ENCODE results near the gene ERN2. TPM values are rescaled to one million over a fixed set of nuclear protein-coding genes. Genes with fewer than 3 reads are reported as not detected.

The ERN2 gene
- total and polyA plus RNA-seq, 2 of the 13 experiments (the other 11 are each of a cell fraction or from before 2014, with no cell fraction given), result 2.2 to 3.5 TPM

DNA sequence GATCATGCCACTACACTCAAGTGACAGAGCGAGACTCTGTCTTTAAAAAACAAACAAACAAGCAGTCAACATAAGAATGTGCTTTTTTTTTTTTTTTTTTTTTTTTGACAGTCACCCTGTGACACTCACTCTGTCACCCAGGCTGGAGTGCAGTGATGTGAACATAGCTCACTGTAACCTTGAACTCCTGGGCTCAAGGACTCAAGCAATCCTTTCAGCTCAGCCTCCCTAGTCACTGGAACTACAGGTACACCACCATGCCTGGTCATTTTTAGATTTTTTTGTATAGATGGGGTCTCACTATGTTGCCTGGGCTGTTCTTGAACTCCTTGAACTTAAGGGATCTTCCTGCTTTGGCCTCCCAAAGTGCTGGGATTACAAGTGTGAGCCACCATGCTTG is 26.5 kb upstream of the ERN2 start (continued):
- TF ChIP-seq, protein P1, sequence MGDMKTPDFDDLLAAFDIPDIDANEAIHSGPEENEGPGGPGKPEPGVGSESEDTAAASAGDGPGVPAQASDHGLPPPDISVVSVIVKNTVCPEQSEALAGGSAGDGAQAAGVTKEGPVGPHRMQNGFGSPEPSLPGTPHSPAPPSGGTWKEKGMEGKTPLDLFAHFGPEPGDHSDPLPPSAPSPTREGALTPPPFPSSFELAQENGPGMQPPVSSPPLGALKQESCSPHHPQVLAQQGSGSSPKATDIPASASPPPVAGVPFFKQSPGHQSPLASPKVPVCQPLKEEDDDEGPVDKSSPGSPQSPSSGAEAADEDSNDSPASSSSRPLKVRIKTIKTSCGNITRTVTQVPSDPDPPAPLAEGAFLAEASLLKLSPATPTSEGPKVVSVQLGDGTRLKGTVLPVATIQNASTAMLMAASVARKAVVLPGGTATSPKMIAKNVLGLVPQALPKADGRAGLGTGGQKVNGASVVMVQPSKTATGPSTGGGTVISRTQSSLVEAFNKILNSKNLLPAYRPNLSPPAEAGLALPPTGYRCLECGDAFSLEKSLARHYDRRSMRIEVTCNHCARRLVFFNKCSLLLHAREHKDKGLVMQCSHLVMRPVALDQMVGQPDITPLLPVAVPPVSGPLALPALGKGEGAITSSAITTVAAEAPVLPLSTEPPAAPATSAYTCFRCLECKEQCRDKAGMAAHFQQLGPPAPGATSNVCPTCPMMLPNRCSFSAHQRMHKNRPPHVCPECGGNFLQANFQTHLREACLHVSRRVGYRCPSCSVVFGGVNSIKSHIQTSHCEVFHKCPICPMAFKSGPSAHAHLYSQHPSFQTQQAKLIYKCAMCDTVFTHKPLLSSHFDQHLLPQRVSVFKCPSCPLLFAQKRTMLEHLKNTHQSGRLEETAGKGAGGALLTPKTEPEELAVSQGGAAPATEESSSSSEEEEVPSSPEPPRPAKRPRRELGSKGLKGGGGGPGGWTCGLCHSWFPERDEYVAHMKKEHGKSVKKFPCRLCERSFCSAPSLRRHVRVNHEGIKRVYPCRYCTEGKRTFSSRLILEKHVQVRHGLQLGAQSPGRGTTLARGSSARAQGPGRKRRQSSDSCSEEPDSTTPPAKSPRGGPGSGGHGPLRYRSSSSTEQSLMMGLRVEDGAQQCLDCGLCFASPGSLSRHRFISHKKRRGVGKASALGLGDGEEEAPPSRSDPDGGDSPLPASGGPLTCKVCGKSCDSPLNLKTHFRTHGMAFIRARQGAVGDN (CRISPR knock-in tag; IDR thresholded peaks at IDR 0.05), result no peak
- TF ChIP-seq ZBTB21 (CRISPR knock-in tag; IDR thresholded peaks at IDR 0.05) (no peak), MEIS1 (CRISPR knock-in tag; IDR thresholded peaks at IDR 0.05; ENCODE audit: borderline replicate concordance) (0 out of 2 replicates have a peak, but pooled peaks have one; percentile 43), ZNF274 (CRISPR knock-in tag; IDR thresholded peaks at IDR 0.05) (no peak), ZMYM4 (CRISPR knock-in tag; IDR thresholded peaks at IDR 0.05) (peak; percentile 49; the same call in 1 of the 2 replicates), ZNF563 (CRISPR knock-in tag; IDR thresholded peaks at IDR 0.05) (no peak), ZNF24 (IDR thresholded peaks at IDR 0.05) (no peak), ZNF816 (CRISPR knock-in tag; IDR thresholded peaks at IDR 0.05; ENCODE audit: borderline replicate concordance) (no peak), NBN (conservative IDR thresholded peaks at IDR 0.05) (no peak), ZNF749 (CRISPR knock-in tag; IDR thresholded peaks at IDR 0.05; ENCODE audit: borderline replicate concordance) (no peak), ISX (CRISPR knock-in tag; conservative IDR thresholded peaks at IDR 0.05) (no peak), KLF9 (CRISPR knock-in tag; IDR thresholded peaks at IDR 0.05; ENCODE audit: low read depth) (no peak), CENPT (CRISPR knock-in tag; IDR thresholded peaks at IDR 0.05; ENCODE audit: low read depth) (no peak)
- TF ChIP-seq, protein P2, sequence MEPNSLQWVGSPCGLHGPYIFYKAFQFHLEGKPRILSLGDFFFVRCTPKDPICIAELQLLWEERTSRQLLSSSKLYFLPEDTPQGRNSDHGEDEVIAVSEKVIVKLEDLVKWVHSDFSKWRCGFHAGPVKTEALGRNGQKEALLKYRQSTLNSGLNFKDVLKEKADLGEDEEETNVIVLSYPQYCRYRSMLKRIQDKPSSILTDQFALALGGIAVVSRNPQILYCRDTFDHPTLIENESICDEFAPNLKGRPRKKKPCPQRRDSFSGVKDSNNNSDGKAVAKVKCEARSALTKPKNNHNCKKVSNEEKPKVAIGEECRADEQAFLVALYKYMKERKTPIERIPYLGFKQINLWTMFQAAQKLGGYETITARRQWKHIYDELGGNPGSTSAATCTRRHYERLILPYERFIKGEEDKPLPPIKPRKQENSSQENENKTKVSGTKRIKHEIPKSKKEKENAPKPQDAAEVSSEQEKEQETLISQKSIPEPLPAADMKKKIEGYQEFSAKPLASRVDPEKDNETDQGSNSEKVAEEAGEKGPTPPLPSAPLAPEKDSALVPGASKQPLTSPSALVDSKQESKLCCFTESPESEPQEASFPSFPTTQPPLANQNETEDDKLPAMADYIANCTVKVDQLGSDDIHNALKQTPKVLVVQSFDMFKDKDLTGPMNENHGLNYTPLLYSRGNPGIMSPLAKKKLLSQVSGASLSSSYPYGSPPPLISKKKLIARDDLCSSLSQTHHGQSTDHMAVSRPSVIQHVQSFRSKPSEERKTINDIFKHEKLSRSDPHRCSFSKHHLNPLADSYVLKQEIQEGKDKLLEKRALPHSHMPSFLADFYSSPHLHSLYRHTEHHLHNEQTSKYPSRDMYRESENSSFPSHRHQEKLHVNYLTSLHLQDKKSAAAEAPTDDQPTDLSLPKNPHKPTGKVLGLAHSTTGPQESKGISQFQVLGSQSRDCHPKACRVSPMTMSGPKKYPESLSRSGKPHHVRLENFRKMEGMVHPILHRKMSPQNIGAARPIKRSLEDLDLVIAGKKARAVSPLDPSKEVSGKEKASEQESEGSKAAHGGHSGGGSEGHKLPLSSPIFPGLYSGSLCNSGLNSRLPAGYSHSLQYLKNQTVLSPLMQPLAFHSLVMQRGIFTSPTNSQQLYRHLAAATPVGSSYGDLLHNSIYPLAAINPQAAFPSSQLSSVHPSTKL (CRISPR knock-in tag; IDR thresholded peaks at IDR 0.05), result peak; percentile 49; the same call in 1 of the 2 replicates
- TF ChIP-seq, protein P3, sequence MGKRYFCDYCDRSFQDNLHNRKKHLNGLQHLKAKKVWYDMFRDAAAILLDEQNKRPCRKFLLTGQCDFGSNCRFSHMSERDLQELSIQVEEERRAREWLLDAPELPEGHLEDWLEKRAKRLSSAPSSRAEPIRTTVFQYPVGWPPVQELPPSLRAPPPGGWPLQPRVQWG (CRISPR knock-in tag; IDR thresholded peaks at IDR 0.05; ENCODE audit: borderline replicate concordance, low read depth), result no peak
- TF ChIP-seq, protein P4, sequence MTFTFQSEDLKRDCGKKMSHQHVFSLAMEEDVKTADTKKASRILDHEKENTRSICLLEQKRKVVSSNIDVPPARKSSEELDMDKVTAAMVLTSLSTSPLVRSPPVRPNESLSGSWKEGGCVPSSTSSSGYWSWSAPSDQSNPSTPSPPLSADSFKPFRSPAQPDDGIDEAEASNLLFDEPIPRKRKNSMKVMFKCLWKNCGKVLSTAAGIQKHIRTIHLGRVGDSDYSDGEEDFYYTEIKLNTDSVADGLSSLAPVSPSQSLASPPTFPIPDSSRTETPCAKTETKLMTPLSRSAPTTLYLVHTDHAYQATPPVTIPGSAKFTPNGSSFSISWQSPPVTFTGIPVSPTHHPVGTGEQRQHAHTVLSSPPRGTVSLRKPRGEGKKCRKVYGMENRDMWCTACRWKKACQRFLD (CRISPR knock-in tag; IDR thresholded peaks at IDR 0.05; ENCODE audit: borderline replicate concordance), result no peak
- TF ChIP-seq, protein P5, sequence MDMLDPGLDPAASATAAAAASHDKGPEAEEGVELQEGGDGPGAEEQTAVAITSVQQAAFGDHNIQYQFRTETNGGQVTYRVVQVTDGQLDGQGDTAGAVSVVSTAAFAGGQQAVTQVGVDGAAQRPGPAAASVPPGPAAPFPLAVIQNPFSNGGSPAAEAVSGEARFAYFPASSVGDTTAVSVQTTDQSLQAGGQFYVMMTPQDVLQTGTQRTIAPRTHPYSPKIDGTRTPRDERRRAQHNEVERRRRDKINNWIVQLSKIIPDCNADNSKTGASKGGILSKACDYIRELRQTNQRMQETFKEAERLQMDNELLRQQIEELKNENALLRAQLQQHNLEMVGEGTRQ (IDR thresholded peaks at IDR 0.05; ENCODE audit: low read depth, low read length), result no peak
- TF ChIP-seq, protein P5 (CRISPR knock-in tag; IDR thresholded peaks at IDR 0.05; ENCODE audit: borderline replicate concordance), result no peak

All from HepG2 (cell line).